KG1 (cell line): ENCODE results near the gene PMPCA.

ENCODE experiments used
- DNase-seq: peaks from one replicate; lab custom pipeline; 2025; lab: John Stamatoyannopoulos, UW

PMPCA gene

GRCh38 chr9:136436055-136436634, 25.7 kb downstream of the PMPCA start:
- no peak for DNase-seq

- no peak for DNase-seq
Observed at GRCh38 chr9:136437430-136437829, 27.0 kb downstream of the PMPCA start.

- DNase-seq = no peak
Observed at GRCh38 chr9:136437839-136438547, 27.5 kb downstream of the PMPCA start.

- peak; percentile 17 for DNase-seq
Observed at GRCh38 chr9:136438548-136439480, 28.4 kb downstream of the PMPCA start.

GRCh38 chr9:136439481-136440408, 29.3 kb downstream of the PMPCA start, which contains the start of gene INPP5E:
INPP5E (minus strand) TSS chr9:136439845; CDS start chr9:136439419, 426 bp downstream.
- peak; percentile 26 for DNase-seq

- DNase-seq = no peak
Observed at GRCh38 chr9:136441191-136441680, 30.8 kb downstream of the PMPCA start.

GRCh38 chr9:136441681-136442245, 31.3 kb downstream of the PMPCA start:
- DNase-seq = no peak

GRCh38 chr9:136442265-136442664, 31.8 kb downstream of the PMPCA start:
- DNase-seq = no peak

- DNase-seq = no peak
Observed at GRCh38 chr9:136443087-136443486, 32.6 kb downstream of the PMPCA start.

- DNase-seq = no peak
Observed at GRCh38 chr9:136443687-136444086, 33.2 kb downstream of the PMPCA start.

- DNase-seq = no peak
Observed at GRCh38 chr9:136444102-136444501, 33.6 kb downstream of the PMPCA start.

GRCh38 chr9:136445799-136446198, 35.3 kb downstream of the PMPCA start:
- DNase-seq = no peak

- no peak for DNase-seq
Observed at GRCh38 chr9:136447173-136447778, 36.8 kb downstream of the PMPCA start.

GRCh38 chr9:136448655-136449054, 38.2 kb downstream of the PMPCA start:
- no peak for DNase-seq

- DNase-seq = no peak
Observed at GRCh38 chr9:136451221-136451877, 40.9 kb downstream of the PMPCA start.

GRCh38 chr9:136453326-136453725, 42.9 kb downstream of the PMPCA start:
- no peak for DNase-seq

- no peak for DNase-seq
Observed at GRCh38 chr9:136454026-136454796, 43.8 kb downstream of the PMPCA start.

- DNase-seq = no peak
Observed at GRCh38 chr9:136455043-136456002, 44.9 kb downstream of the PMPCA start.
